Measurements from ENCODE around the gene GRIP2.
"Not testable (repeated sequence)": the region's sequence is repeated elsewhere in the genome, so short reads cannot be mapped to it uniquely, and the experiment has no call there.

The GRIP2 gene

DNA sequence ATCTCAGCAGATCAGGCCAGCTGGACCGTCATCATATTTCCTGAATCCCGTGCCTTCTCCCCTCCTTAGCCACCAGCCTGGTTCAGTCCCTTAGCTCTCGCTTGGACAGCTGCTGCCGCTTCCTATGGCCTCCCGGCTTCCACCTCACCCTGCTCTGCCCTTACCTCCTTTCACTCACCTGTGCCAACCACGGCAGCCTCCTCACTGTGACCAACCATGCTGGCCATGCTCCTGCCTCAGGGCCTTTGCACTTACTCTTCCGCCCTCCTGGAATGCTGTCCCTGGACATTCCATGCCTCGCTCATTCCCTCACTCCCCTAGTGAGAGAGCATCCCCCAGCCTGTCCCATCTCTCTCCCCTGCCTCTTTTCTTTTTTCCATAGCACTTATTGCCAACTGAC lies 19.2 kb downstream of the GRIP2 start:
- DNase-seq (ENCODE audit: low read depth in 2 of 2) = no peak

DNA sequence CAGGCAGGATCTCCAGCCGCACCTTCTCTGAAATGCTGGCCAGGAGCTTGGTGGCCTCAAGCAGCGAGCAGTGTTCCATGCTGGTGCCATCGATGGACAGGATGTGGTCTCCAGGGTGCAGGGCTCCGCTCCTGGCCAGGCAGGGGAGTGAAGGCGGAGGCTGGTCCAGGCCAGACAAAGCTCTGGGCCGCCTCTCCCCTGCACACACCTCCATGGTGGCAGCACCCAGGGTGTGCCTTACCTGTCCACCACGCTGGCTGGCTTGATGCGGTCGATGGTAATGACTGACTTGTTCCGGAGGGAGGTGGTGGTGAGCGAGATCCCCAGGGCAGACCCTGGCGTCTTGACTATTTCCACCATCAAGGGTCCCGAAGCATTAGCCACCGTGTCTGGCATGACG lies 20.0 kb downstream of the GRIP2 start:
- no peak for DNase-seq (ENCODE audit: low read depth in 2 of 2)

DNA sequence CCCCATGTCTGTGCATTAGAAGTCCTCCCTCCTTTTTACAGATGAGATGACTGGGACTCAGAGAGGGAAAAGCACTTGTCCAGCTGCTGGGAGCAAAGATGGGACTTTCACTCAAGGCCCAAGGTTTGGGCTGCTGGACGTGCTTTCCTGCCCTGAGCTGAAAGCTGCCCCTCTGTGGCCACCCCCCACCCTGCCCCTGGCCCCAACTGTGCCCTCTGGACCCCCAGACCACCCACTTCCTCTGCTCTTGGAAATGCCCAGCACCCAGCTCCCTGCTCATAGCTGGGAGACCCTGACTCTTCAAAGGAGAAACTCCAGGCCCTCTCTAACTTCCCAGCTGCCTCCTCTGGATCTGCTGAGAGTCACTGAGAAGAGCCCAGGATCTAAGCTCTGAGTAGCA lies 20.7 kb downstream of the GRIP2 start:
- DNase-seq (ENCODE audit: low read depth in 2 of 2) = no peak

DNA sequence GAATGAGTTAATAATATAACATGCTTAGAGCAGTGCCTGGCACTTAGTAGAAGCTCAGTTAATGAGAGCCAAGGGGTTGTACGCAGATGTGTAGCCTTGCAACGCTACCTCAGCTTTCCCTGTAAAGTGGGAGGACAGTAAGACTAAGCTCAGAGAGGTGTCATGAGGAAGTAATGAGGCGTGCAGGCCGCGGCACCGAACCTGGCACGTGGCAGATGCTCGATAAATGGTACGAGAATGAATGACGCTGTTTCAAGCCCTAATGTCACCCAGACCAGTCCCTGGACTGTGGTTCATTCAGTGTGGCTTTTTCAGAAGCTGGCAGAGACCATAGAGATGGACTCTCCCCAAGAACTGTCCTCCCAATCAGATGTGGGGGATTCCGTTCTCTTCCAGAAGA lies 21.2 kb downstream of the GRIP2 start:
- no peak for DNase-seq (ENCODE audit: low read depth in 2 of 2)

DNA sequence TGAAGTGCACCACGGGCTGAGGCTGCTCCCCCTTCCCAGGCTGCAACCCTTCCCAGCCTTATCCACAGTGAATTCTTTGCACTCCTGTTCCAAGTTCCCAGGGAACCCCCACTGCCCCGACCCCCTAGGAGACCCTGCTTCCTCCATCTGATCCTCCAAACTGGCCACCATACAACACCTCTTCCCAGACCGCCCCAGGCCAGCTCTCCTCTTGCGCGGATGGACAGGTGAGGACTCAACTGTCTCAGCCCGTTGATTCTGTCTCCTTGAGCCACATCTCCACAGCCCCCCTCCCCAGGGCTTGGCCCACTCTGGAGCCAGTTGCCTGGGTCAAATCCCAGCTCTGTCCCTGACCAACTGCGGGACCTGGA lies 21.7 kb downstream of the GRIP2 start:
- DNase-seq (ENCODE audit: low read depth in 2 of 2) = no peak

DNA sequence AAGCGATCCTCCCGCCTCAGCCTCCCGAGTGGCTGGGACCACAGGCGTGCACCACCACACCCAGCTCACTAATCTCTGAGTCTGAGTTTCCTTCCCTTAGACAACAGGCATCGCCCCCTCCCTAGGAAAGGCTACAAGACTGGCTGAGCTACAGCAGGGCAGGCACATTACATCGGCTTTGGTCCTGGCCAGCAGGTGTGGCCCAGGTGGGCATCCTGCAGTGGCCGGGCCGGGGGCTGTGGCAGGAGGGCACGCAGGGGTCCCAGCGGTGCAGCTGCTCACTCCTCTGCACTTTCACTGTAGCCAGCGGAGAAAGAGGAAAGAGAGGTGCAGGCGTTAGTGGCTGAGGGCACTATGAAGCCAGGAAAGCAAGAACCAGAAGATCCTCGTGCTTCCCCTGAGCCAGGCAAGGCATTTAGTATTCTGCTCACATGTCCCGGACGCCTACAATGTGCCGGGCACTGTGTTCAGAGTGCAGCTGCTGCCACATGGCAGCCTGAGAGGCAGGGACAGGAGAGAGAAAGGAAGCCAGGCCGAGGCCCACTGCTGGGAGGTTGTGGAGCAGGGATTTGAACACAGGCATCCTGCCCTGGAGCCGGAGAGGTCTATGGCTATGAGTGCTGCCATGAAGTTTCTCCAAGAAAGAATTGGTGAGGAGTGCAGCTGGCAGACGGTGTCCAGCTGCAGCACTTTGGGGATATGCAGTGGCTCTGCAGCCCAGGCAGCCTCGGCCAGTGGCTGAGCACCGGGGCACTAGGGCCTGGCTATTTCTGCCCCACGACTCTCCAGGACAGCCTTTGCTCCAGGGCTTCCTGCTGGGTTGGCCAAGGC lies 22.3 kb downstream of the GRIP2 start:
- no peak for DNase-seq (ENCODE audit: low read depth in 2 of 2)

DNA sequence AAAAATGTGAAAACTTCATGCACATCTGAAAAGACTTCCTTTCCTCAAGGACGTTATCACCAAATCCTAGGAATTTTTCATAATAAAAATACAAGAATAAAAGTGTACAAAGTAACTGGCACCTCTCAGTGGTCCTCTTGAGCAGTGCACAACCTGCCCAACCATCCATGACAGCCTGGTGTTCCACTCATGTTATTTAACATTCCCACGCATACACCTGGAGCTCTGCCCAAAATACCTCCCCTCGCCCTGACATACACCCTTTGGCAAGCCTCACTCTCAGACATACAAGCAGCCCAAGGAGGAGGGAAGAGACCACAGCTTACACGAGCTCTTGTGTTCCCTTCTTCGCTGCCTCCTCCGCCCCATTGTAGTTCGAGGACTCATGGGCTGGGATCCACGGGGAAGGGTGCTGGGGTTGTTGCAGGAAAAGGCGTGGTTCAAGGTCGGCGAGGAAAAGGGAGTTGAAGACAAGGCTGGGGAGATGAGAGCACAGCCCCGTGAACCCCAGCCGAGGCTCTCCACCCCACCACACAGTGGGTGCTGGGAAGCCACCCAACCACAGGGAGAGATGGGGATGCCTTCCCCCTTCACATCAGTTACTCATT lies 23.3 kb downstream of the GRIP2 start:
- no peak for DNase-seq (ENCODE audit: low read depth in 2 of 2)

DNA sequence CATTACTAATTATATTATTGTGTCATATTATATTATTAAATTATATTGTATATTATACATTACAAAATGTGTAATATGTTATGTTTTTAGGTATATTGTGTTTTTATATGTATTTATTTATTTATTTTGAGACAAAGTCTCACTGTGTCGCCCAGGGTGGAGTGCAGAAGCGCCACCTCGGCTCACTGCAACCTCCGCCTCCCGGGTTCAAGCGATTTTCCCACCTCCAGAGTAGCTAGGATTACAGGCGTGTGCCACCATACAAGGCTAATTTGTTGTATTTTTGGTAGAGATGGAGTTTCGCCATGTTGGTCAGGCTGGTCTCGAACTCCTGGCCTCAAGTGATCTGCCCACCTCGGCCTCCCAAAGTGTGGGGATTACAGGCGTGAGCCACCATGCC lies 24.6 kb downstream of the GRIP2 start:
- not testable (repeated sequence) for DNase-seq (ENCODE audit: low read depth in 2 of 2)

DNA sequence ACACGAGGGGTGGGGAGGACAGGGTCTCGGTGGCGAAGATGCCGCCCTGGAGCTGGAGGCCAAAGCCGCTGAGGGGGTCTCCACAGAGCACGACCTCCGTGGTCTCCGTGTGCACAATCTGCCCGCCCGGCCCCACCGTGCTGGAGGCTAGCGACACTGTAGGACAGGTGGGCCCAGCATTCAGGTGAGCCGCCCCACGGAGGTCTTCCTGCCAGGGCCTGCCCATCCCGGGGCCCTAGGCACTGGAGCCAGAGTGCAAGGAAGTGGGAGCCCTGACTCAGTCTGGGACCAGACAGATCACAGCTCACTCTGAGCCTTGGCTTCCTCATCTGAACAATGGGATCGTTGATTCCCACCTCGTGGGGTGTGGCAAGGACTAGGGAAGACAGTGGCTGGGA lies 25.8 kb downstream of the GRIP2 start:
- no peak for DNase-seq (ENCODE audit: low read depth in 2 of 2)

DNA sequence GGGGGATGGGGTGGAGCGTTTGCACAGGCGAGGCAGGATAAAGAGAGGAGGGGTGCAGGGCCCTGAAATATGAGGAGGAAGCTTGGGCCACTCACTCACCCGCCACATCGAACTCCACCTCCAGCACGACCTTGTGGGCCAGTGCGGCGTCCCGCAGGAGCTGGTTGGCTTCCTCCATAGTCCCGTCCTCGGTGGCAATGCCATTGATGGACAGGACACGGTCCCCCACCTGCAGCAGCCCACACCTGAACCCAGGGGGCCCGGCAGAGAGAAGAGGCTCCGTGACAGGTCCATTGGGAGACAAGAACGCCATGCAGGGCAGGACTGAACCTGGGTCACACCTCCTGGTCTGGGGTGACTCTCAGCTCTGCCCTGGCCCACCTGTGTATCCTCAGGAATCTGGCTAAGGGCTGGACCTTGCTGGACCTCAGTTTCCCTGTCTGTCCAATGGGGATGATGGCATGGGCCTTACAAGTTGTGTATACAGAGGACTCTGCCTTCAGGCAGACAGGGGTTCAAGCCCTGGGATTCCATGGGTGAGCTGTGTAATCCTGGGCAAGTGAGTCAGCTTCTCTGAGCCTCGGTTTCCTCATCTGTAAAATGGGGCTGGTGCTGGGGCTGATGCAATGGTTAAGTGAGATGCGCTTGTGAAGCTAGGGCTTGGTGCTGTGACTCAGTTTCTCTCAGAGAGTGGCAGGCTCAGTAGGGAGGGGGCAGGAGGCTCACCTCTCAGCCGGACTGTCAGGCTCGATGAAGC lies 26.4 kb downstream of the GRIP2 start:
- DNase-seq (ENCODE audit: low read depth in 2 of 2) = no peak

DNA sequence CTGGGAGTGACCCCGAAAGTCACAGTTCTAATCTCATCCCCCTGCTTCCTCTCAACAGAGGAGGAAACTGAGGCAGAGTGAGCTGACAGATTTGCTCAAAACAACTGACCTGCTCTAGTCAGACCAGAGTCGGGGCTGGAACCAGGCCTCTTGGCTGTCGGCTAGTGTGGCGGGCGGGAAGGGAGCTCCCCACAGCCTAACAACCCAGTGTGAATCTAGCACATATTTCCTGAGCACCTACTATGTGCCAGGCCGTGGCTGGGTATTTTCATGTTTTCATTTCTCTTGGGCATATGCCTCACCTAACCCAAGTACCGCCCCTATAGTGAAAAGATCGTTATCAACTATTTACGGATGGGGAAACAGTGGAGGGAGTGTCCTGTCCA lies 27.2 kb downstream of the GRIP2 start:
- DNase-seq (ENCODE audit: low read depth in 2 of 2) = no peak

DNA sequence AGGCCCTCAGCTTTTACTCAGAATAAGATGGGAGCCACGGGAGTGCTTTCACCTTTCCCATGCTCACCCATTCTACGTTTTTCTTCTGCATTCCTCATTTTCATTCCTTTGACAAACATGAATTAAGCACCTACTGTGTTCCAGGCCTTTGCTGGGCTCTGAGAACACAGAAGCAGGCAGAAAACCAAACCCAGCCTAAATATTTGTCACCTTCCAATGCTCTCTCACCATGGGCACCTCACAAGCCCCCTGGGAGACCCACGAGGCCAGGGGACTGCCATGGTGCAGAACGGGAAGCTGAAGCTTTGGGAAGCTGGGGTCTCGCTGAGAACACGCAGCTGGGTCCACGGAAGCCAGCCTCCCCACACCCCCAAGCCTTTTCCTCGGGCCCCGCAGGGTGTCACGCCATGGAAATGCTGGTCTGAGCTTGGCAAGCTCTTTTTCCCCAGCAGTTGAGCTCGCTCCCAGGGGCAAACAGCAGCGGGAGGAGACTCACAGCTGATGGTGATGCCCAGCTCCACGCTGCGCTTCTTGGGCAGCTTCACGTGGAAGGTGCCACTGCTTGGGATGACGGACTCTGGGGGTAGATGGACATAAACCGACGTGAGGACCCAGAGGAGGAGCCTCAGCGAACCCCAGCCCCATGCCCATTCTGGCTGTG lies 27.7 kb downstream of the GRIP2 start:
- DNase-seq (ENCODE audit: low read depth in 2 of 2) = no peak

DNA sequence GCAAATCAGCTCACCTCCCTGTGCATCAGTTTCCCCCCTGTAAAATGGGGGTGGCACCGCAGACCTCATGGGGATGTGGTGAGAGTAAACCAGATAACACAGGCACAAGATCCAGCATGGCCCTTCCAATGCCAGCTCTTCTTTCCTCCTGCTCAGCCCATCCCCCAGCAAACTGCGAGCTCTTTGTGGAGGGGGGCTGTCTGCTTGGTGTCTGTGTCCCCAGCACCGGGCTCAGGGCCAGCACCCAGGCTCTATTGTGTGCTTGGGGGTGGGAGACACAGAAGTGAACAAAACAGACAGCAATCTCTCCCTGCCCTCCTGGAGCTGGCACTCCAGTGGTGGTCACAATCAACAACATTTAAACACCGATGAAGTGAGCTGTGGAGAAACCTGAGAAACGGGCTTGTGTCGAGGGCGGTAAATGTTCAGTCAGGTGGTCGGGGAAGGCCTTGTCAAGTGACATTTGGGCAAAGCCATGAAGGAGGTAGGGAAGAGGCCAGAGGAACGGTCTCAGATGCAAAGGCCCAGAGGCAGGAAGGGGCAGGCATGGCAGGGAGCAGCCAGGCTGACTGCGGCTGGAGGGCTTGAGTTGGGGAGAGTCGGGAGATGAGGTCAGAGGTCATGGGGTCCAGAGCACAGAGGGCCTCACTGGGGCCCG lies 28.4 kb downstream of the GRIP2 start:
- no peak for DNase-seq (ENCODE audit: low read depth in 2 of 2)

DNA sequence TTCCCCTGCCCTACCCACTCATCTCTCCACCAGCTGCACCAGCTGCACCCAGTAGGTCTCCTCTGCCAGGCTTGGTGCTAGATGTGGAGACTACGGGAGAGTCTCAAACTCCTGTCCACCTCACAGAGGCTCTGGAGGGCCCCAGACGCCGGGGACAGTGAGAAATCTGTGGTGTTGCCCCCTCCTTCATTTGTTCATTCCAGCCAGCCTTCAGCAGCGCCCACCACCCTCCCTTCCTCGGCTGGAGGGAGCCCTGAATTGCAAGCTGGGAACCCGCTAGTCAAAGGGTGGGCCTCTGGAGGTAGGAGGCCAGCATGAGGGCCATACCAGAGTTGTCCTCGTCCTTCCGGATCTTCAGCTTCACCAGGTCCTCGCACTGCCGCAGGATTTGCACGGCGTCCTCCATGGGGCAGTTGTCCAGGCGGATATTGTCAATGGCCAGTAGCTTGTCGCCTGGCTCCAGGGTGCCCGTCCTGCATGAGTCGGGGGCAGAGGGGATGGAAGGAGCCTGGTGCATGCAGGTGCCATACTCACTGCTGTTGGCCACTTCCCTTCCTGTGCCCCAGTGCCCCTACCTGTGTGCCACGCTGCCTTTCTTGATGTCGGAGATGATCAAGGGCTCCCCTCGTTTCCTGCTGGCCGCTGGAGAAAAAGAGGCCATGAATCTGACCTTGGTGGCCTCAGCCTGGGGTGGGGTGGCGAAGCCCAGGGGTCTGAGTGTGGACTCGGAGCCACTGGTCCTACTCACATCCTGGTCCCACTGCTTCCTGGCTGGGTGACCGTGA lies 29.1 kb downstream of the GRIP2 start:
- DNase-seq (ENCODE audit: low read depth in 2 of 2) = no peak

DNA sequence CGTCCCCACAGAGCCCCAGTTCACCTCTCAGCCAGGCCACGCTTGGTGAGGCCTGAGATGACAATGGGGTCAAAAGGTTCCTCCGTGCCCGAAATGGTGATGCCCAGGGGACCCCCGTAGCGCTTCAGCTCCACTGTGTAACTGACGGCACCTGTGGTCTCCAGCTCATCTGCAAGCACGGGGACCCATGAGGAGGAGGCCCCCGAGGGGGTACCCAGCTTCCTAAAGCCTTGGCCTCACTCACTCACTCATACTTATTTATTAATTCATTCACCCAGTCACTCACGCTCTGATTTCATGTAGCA lies 30.4 kb downstream of the GRIP2 start:
- DNase-seq (ENCODE audit: low read depth in 2 of 2) = no peak

DNA sequence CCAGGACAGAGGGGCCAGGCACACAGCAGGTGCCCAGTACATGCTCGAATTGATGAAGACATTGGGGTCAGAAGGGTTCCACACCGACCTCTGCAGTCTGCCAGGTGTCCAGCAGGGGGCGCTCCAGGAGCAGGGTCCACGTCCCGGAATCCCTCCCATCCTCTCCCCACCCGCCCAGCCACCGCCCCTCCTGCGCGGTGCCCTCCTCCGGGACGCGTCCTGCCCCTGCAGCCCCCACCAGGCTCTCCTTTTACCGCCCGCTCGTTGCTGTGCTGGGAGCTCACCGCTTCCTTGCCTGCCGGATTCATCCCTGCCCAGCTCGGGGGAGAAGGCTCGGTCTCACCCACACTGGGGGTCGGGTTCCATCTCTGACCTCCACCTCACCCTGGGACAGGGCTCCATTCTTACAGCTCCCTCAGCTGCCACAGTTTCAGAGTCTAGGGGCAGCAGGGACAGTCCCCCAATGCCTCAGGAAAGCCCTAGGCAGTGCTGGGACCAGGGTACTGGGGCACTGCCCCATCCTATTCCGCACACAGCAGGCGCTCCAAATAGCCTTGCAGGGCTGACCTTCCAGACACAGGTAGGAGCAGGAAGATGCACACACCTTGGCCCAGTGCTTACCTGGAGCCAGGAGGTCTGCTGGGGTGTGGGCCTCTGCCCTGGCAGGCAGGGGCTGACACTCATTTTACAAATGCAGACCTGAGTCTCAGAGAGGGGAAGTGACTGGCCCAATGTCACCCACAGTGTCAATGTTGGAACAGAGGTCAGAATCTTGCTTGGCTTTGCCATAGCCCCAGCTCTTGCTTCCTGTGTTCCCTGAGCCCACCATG lies 31.0 kb downstream of the GRIP2 start:
- DNase-seq (ENCODE audit: low read depth in 2 of 2) = peak; percentile 60 to 62

DNA sequence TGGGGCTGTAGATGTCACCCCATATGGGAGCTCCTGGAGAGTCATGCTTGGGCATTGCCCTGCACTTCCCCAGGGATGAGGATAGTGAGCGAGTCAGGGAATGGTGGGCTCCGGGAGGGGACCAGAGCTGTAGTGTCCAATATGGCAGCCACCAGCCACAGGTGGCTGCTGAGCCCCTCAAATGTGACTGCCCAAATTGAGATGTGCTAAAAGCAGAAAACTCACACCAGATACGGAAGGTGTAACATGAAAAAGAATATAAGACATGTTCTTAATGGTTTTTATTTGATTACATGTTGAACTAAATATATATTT lies 31.7 kb downstream of the GRIP2 start:
- DNase-seq (ENCODE audit: low read depth in 2 of 2) = no peak

DNA sequence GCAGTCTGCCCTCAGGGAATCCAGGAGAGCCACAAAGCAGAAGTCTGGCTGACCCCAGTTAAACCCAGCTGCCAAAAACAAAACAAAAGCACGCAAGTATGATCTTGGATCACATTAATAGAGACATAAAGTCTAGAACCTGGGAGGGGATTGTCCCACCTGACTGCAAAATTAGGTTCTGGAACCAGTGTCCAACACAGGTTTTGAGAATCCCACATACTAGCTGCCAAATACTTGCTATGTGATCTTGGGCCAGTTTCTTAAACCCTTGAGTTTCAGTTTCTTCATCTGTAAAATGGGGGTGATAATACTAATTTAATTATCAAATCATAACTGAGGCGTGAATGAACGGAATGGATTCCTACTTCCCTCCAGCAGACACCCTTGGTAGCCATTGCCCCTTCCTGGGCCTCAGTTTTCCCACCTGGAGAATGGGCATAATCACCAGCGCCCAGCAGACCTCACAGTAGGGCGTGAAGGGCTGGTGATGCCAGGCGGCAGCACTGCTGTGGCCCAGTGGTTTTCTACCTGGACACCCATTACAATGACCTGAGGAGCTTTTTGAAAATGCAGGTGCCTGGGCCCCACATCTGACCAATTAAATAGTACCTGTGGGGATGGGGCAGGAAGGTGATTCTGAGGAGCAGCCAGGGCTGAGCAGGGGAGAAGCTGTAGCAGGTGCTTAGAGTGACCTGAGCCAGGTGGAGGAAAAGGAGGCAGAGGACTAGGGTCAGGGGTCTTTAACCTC lies 32.2 kb downstream of the GRIP2 start:
- DNase-seq (ENCODE audit: low read depth in 2 of 2) = no peak

DNA sequence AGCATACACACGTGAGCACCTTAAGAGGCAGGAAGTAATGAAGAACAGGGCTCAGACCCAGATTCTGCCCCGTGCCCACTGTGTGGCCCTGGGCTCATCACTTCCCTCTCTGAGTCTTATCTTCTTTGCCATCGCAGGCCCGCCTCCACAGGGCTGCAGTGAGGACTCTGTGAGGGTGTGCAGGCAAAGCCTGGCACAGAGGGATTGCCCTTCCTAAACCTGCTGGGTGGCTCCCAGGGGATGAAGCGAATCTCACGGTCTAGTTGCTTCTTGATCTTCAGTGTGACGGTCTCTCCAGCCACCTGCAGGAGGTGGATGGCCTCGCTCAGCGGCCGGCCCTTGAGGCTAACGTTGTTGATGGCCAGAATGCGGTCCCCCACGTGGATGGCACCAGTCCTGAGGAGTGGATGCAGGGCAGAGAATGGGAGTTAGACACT lies 32.8 kb downstream of the GRIP2 start:
- no peak for DNase-seq (ENCODE audit: low read depth in 2 of 2)

Data from stimulated activated CD4-positive, alpha-beta T cell treated with anti-CD3 and anti-CD28 coated beads, Interleukin-15, amount 100 ng/mL, for 48 hours (primary cell).